NCI-H345 treated with DMSO at 0.1 percent for 48 hours (cell line): ENCODE data around the gene CLEC2L.

Source experiments
- DNase-seq: peaks from one replicate; lab custom pipeline; 2025; ENCODE audit not compliant: unreplicated experiment; lab: John Stamatoyannopoulos, UW

The CLEC2L gene

DNA sequence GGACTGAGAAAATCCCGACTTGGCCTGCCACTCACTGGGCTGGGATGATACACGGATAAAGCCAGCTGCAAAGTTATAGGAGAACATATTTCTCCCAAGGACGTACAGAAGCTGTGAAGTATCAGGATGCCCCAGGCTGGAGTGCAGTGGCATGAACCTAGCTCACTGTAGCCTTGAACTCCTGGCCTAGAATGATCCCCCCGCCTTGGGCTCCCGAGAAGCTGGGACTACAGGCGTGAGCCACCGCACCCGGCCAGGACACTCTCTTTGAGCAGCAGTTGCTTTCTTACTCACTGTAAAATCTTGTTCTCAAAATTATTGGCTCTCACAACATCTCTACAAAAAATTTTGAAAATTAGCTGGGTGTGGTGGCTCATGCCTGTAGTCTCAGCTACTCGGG is 50.4 kb downstream of the CLEC2L start:
- no peak for DNase-seq

DNA sequence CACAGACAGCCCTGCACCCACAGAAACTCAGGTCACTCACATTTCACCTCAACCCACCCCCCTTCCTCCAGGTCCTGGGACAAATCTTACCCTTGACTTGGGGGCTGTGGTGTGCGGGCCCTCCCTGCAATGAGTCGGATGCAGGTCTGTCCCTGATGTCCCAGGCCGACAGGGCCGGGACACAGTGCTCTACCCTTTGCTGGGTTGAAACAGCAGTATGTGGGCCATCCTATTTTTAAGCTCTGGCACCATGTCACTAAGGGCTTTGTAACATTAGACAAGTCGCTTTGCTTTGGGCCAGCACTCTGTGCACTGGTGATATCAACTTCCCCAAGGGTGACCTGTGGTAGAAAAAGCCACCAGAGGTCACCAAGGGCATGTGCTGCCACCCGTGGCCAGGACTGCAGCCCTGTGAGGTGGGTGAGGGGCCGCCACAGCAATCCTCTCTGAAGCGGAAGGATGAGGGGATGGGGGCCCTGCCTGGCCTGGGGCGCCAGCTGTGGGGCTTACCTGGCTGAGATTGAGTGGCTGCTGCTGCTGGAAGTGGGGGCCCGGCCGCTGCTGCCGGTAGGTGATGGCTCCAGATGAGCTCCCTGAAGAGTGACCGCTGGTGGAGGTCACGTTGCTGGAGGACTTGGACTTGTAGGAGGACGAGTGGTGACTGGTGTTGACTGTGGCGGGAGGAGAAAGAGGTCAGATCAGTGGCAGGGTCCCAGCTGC is 51.3 kb downstream of the CLEC2L start:
- DNase-seq = no peak

DNA sequence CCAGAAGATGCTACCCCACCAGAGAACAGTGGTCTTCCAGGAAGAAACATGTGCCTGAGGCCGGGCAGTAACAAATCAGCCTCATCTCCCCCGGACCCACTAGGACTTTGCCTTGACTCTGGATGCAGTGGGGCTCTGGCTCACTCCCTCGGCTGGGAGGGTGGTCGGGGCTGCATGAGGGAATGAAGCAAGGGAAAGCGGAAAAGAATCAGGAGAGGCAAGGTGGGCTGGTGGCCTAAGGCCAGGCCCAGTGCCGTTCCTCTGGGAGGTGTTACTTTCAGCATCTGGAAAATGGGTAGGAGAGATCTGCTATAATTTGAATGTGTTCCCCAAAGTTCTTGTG is 51.8 kb downstream of the CLEC2L start:
- DNase-seq = no peak

DNA sequence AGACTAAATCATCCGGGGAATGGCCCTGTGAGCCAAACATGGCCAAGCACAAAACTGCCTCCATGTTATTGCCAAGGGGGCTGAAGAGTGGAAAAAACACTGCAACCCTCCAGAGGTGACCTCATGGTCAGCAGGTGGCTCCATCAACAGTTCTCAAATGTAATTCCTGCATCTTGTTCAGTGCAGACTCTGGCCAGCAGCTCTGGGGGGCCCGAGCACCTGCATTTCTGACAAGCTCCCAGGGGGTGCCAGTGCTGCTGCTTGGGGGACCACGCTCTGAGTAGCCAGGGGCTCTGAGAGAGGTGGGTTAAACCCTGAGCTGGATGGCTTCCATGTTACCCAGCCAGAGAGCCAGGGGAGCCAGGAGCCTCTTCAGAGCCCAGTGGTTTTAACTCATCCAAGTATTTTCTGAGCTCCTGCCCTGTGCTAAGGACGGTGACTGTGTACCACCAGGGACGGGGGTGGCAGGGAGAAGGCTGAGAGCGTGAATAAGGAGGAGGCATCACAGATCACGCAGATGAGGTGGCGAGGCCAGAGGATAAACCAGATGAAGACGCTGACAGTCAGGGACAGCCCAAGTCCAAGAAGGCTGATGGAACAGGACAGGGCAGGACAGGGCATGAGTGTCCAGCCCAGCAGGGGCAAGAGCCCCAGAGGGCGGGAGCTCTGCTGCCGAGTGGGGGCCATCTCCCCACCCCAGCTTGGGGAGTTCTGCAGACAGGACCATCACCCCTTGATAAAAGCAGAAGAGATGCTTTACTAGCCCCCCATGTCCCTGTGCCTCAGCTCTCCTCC is 52.9 kb downstream of the CLEC2L start:
- DNase-seq = no peak

DNA sequence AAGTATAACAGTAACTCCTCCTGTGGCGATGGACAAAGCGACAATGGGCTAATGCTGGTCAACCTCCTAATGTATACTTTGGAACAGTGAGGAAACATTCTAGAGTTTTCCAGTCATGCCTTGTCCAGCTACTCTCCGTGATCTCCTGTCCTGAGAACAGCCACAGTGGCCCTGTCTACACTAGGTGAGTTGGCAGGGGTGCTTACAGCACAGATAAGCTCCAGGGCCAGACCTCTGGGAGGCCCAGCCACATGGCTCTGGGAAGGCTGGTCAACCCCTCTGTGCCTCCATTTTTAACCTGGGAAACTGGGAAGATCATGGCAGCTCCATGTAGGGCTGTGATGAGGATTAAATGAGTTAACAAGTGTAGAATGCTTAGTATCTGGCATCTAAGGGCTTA is 57.0 kb downstream of the CLEC2L start:
- DNase-seq = no peak

DNA sequence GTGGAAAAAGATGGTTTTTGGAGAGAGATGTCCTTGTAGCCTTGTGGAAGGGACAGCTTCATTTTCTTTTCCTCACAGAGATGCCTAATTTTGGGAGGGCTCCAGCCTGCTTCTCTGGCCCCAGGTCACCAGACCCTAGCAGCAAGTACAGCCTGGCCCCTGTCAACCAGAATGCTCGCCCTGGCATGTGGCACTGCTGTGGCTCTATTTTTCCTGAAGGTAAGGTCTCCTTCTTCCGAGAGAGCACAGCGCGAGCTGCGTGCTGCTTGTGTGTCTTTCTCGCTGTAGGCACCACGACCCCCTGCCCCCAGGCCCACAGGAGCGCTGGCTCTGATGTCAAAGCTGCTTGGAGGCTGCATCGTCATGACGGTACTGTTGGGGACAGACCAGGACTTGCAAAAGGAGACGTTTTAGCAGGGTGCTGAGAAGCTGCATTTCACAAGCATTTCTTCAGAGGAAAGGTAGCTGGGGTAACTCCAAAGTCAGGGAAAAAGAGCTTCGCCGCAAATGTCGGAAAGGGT is 58.7 kb downstream of the CLEC2L start:
- DNase-seq = no peak

DNA sequence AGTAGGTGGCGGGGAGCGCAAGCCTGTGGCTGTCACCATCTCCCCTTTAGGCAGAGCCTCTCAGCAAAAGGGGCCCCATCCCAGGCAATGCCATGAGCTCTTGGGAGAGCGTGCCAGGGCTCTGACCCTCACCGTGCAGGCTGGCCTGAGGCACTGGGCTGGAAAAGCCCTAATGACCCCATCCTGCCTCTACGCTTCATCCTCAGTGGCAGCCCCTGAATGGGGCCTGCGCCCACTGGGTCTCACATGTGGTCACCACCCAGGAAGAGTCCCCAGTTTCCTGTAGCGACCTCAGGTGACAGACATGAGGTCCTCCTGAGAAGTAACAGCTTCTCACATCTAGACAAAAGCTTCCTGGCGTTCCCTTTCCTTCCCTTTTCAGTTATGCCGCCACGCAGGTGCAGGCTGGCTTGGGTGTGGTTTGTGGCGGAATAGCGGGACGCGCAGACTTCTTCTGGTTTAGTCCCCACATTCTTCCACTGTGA is 59.2 kb downstream of the CLEC2L start:
- no peak for DNase-seq

DNA sequence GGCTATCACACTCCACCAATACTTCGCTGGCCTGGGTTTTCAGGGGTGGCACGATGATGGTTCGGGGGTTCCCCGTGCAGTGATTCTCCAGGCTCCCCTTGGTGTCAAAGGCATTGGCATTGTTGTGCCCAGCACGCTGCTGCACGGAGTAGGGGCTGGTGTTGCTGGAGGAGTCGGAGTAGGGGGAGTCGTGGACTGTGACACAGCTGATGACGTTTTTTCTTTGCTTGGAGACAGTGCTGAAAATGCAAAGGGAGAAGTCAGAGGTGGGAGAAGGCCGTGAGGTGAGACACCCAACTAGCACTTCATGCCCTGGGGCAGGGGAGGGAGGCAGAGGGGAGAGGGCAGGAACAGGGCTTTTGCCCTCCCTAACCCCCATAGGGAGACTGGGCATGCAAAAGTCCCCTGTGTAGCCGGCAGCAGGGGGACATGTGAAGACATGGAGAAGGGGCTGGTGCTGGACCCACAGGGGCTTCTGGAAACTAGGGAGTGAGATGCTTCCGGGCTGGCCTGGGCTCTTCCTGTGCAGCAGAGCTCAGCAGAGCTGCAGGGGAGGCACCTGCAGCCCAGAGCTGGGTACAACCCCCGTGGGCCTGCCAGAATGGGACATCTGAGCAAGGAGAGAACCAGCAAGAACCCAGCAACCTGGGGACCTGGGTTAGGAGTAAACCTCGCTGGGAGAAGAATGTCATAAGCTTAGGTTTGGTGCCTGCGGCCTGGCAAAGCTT is 60.5 kb downstream of the CLEC2L start:
- no peak for DNase-seq

DNA sequence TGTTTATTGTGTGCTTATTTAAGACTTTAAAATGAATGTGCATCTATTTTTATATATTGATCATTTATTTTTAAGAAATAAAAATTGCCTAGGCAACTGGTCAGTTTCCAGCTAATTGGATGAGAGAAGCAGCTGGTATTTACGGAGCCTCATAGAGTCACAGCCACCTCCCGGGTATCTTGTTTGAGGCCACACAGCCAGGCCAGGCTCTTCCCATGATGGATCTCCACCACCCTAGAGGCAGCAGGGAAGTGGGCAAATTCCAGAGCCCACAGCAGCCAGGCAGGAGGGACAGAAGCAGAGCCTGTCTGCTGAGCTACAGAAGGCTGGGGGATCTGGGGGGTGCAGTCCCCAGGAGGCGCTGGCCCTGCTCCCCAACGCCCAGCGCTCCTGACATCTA is 61.6 kb downstream of the CLEC2L start:
- DNase-seq = no peak

DNA sequence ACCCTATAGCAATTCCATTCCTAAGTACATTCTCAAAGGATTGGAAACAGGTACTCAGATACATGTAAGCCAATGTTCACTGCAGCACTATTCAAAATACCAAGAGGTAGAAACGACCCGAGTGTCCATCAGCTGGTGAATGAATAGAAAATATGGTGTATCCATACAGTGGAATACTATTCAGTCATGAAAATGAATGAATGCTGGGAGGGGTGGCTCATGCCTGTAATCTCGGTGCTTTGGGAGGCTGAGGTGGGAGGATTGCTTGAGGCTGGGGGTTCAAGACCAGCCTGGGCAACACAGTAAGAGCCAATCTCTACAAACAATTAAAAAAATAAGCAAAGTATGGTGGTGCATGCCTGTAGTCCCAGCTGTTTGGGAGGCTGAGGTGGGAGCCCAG is 62.8 kb downstream of the CLEC2L start:
- no peak for DNase-seq

DNA sequence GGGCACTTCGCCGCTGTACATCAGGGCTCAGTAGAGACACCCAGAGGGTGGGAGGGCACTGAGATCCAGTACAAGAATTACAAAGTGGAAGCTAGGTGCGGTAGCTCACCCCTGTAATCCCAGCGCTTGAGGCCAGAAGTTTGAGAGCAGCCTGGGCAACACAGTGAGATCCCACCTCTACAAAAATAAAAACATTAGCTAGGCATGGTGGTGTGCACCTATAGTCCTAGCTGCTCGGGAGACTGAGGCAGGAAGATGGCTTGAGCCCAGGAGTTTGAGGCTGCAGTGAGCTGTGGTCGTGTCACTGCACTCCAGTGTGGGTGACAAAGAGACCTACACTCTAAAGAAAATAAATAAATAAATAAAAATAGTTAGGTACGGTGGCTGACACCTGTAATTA is 64.0 kb downstream of the CLEC2L start:
- DNase-seq = no peak

DNA sequence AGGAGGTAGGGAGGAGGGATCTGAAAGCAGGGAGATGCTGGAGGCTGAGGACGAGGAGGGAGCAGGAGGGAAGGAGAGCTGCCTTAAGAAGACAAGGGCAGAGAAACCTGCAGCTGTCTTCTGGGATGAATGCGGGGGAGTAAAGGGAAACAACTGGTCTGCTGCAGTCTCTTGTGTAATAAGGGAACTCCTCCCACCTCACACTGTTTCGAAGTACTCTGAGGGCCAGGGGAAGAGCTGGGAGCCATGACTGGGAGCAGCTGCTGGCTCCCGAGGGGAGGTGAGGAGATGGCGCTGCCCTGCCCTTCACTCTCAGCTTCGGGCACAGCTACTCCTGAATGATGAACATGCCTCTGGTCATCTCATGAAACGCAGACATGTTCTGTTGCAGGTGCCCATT is 65.1 kb downstream of the CLEC2L start:
- DNase-seq = no peak

DNA sequence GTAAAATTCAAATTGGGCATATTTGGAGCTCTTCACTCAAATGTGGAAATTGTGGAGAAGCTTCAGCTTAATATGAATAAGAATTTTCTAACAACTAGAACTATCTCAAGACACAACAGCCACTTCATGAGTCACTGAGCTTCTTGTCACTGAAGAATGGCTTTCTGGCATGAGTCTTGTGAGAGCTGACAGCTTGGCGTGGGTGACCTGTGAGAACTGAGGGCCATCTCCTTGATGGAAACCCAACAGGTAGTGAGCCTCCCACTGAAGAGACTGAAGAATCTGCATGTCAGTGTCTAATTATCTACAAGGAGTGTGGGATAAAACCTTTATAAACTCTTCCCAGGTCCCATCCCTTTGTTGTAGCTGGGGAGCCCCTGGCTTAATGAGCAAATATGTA is 66.0 kb downstream of the CLEC2L start:
- DNase-seq = no peak

DNA sequence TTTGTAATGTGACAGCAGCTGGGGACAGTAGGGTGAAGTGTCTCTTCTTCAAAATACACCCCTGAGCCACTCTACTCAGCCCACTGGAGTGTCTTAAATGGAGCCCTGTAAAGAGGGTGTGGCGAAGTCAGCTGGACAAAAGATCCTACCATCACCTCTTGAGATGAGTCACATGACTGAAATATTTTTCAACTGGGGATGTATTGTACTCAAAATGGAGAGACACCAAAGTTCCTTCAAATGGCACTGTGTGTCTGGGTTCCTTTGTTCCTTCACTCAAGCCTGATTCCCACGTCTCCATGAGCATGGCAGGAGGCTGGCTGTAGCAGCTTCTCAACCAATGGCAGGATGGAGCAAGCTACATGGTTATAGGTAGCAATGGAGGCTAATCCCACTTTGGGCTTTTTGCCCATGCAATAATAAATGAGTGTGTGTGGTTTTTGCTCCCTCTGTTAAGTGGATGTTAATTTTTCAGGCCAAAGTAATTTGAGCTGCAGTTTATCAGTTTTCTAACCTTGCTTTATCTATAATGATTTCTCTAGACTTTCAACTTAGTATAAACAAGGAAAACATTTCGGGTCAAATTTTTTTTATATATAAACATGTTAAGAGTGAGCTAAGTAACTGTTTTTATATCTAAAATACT is 68.2 kb downstream of the CLEC2L start:
- no peak for DNase-seq

DNA sequence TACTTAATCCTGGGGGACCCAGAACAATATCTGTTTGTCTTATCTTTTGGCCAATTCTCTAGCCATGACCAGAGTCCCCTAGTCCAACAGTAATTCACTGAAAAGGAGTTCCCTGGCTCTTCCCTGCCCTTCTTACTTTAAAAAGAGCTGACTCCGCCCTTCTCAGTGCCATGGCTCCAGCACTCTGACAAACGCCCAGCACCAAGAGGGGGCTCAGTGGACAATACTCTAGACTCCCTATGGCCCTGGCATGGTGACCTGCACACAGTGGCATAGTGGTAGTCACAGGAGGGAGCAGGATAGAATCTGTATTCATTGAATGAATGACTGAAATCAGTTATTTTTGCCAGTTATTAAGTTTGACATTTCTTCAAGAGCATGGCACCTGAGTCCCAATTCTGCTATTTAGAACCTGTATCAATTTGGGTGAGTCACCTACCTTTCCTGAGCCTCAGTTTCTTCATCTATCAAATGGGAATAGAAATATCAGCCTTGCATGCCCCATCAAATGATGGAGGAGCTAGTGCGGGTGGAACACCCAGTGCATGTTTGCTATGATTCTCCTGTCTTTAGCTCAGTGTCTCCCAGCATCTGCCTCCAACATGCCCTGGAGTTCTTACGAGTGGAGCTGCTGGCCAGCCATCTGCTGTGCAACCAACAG is 69.4 kb downstream of the CLEC2L start:
- DNase-seq = no peak

DNA sequence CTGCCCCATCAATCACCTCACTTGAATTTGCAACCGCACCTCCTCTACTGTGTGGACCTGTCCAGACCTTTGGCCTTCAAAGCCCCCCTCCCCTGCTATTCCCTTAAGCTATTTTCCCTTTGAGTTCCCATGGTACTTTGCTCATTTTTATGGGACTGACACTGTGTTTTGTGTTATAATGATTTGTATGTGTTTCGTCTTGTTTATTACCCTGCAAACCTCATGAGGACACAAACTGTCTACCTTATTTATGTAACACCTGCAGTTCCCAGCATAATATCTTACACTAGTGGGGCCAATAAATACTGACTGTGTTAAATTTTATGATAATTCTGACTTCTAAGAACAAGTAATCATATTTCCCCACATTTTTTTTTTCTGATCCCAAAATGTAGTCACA is 70.6 kb downstream of the CLEC2L start:
- DNase-seq = no peak
